CD4-positive, alpha-beta T cell treated with Interleukin-6 for 4 hours (primary cell): ENCODE results near the gene SOX6.
"Not testable (repeated sequence)": the region's sequence is repeated elsewhere in the genome, so short reads cannot be mapped to it uniquely, and the experiment has no call there.

Experiments
- DNase-seq: peaks from one replicate; pipeline ENCODE4 v3.0.0-alpha.2; 2020; ENCODE audit warnings: mixed read lengths

The SOX6 gene

DNA sequence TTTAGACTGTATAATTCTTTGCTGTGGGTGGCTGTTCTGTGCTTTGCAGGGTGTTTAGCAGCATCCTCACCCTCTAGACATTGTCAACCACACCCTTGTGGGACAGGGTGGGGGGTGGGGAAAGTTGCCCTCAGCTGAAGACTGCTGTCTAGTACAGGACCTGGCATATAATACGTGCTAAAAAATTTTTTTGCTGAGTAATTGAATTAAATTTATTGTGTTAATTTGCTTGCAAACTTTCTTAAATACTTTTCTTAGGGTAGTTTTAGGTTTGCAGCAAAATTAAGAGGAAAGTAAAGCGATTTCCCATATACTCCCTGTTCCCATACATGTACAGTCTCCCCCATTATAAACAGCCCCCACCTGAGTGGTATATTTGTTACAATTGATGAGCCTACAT lies 268.5 kb downstream of the SOX6 start:
- DNase-seq: no peak

DNA sequence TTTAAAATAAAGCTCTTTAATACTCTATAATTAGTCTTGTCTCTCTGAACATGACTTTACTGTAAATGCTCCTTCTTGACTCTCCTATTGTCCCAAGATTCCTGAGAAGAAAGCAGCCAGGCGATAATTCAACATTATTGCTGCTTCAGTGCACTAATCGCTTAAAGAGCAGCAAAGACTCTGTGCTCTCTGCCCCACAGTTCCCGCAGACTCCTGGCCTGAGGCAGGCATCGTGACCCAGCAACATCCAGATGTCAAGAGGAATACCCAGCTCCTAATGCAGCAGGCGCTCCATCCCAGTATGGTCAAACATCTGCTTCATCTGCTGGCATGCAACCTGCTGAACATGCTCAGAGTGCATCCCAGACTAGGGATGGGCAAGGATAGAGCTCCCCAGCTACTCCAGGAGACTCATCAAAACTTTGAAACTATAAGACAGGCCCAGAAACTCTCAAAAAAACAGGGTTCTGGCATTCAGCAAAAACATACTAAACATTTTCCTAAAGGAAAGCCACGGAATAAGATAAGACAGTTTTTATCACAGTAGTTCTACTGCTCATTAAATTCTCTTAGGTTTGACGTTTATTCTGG lies 270.0 kb downstream of the SOX6 start:
- DNase-seq: no peak

DNA sequence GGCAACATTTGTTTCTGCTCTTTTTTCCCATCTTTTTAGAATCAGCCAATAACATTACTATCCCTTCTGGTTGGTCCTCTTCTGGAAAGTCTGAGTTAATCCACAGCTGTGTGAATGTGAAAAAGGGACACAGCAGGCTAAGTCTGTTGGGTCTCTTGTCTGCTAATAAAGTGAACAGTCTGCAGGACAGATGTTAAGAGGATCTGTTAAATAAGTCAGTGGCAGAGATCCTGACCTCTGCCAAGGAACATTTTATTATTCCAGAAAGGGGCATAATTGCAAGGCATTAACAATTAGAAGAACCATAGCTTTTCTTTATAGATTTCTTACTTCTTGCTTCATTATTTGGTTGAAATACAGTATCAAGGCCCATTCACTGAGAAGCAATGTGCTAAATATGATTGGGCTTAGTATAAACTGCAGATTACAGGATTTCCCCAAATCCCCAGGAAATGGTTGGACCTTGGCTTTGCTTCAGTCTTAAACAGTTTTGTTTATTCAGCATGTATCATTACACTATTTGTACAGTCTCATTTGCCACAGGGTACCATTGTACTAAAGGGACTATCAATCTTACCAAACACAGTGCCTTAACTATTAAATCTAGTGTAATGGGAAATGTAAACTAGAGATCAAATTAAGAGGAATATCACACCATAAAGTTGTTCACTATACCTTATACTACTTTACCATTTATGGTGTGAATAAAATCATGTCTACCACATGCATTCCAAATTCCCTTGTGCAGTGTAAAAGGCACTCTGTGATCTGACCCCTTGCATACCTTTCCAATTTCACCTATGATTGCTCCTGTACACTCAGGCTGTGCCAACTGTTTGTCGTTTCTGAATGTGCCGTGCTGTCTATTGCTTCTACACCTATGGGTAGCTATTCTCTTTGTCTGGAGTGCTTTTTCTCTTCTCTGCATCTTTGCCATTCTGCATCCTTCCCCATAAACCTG lies 274.0 kb downstream of the SOX6 start:
- no peak for DNase-seq

DNA sequence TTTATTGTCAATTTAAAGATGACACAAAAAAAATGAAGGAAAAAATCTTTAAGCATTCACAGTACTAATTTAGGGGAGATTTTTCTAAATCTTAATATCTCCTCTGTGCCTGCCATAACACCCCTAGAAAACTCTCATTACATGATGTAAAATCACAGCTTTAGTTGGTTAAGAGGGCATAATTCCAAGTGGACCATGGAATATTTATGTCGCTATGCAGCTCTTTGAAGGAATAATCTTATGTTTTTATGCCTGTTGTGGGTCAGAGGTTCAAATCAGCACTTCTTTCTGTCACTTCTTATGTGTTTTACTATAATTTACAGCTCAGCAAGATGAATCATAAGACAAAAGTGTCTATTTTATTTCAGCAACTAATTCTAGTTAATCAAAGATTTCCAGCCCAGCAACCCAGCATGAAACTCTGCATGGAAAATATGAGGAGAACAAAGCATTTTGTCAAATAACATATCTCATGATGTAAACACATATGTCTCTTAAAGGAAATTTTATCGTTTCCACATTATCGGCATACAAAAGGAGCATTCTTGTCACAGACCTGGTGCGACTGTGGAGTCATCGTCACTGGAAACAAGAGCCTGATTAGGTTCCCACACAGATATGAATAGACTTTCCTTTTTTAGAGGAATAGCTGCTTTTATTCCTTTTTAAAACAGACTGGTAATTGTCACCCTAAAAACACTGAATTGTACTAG lies 274.8 kb downstream of the SOX6 start:
- DNase-seq: no peak

- DNase-seq: no peak
Measured at GRCh38 chr11:16080688-16081381, 275.5 kb downstream of the SOX6 start.

DNA sequence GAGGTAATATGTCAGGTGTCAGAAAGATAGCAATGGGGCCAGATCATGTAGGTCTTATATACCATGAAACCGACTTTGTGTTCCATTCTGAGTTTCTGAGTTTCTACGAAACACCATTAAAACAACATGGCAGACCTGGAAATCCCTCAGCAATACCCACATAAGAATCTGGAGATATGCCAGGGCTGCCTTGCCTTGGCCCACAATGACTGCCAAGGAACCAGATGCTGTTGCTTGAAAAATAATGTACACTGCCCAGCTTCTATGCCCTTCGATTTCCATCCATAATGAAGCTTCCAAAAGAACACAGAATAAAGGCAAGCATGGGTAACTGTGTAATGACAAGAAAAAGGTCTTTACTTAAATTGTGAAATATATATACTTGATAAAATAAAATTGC lies 277.4 kb downstream of the SOX6 start:
- no peak for DNase-seq

DNA sequence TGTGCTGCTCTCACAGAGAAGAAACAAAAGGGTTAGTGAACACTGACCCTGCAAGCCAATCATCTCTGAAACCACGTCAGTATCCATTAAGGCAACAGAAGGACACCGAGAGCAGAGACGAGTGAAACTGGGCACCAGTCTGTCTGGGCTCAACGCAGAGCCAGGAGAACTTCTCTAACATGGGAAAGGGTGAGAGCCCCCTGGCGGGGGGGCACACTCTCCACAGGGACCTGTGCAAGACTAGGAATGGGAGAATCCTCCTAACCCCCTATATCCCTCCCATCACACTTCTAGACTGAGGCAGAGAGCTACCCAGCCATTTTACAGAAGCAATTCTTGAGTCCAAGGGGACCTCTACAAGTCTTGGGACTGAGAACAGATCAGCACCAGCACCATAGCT lies 285.8 kb downstream of the SOX6 start:
- no peak for DNase-seq

DNA sequence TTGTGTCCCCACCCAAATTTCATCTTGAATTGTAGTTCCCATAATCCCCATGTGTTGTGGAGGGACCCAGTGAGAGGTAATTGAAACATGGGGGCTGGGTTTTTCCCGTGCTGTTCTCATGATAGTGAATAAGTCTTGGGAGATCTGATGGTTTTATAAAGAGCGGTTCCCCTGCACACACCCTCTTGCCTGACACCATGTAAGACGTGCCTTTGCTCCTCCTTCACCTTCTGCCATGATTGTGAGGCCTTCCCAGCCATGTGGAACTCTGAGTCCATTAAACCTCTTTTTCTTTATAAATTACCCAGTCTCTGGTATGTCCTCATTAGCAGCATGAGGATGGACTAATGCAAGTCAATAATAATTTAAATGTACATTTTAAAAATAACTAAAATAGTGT lies 289.1 kb downstream of the SOX6 start:
- not testable (repeated sequence) for DNase-seq

DNA sequence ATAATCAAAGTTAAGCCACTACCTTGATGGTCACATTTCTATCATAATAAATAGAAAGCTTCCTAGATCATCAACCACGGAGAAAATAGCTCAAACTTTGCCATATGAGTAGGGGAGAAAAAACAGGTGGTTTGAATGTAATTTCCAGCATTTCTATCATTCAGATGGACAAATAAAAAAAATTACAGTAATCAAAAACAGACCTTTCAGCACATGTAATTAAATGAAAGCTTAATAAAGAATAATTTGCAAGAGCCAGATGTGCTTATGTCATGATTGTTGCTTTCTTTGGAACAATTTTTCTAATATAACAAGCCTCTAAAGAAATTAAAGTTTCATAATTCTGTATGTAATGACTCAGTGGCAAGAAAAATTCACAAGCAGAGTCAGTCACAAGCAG lies 297.0 kb downstream of the SOX6 start:
- no peak for DNase-seq

- no peak for DNase-seq
Measured at GRCh38 chr11:16058671-16059070, 297.7 kb downstream of the SOX6 start.

DNA sequence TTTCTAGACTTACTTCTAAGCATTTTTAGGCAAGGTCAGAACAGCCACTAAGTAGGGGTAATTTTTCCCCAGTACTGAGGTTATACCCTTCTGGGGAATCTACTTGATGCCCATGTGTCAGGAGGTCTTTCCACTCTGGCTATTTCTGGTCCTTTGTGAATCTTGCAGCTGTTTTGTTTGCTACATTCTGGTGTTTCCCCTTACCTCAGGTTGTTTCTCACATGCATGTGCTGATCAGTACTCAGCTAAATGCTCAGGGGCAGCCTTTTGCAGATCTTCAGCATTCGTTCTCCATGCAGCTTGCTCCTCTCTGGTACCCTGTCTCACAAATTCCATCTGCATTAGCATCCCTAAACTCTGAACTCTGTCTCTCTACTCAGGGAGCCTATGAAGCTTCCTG lies 303.6 kb downstream of the SOX6 start:
- DNase-seq: no peak

- no peak for DNase-seq
Measured at GRCh38 chr11:16049611-16050010, 306.7 kb downstream of the SOX6 start.

GRCh38 chr11:16047073-16047472 lies 309.3 kb downstream of the SOX6 start:
- DNase-seq: no peak

DNA sequence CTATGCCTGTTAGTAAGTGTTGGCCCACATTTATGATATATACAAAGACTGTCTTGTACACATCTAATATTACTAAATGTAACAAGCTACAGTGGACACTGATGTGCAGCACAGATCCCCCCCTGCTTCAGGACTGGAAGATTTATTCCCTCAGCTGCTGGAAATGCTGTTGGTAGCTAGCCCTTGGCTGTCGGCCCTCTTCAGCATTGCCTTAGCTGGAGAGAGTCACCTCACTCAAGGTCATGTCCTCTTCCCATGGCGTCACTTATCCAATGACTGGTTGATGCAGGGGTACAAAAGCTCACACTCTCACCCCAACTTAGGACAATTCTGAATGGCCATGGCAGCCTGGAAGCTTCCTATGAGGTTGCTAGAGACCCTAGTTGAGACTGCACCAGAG lies 312.7 kb downstream of the SOX6 start:
- DNase-seq: no peak

DNA sequence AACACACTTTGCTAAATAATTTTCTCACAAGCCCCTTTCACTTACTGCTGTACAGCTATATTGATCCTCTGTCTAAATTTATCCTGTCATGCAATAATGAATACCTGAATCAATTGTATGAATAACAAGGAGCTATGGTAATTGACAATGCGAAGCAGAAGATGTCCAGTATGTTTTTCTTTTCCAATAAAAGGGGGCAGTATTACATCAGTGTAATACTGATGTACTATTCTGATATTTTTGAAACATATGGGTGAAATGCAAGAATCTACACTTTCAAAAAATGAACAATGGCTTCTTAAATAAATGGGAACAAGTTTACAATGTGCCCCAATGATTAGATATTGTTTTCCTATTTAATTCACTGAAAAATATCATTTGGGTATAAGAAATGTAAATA lies 315.1 kb downstream of the SOX6 start:
- DNase-seq: no peak

GRCh38 chr11:16040151-16040550 lies 316.2 kb downstream of the SOX6 start:
- no peak for DNase-seq

GRCh38 chr11:16037179-16037578 lies 319.2 kb downstream of the SOX6 start:
- no peak for DNase-seq

GRCh38 chr11:16036218-16036617 lies 320.1 kb downstream of the SOX6 start:
- DNase-seq: no peak

GRCh38 chr11:16034074-16034473 lies 322.3 kb downstream of the SOX6 start:
- DNase-seq: no peak

DNA sequence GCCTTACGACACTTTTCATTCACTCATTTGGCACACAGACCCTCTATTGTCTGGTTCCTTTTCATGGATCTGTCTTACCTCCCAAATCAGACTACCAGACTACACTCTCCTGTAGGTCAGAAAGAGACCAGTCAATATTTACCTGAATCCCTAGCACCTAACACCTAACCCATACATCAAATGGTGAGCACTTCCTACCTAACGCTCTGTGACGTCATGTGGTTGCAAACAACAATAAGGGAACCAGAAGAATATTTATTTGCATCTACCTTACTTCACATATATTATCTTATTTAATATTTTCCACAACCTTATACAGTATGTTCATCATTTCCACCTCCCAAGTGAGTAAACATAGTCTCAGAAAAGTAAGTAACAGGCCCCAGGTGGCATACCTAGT lies 323.4 kb downstream of the SOX6 start:
- DNase-seq: no peak

DNA sequence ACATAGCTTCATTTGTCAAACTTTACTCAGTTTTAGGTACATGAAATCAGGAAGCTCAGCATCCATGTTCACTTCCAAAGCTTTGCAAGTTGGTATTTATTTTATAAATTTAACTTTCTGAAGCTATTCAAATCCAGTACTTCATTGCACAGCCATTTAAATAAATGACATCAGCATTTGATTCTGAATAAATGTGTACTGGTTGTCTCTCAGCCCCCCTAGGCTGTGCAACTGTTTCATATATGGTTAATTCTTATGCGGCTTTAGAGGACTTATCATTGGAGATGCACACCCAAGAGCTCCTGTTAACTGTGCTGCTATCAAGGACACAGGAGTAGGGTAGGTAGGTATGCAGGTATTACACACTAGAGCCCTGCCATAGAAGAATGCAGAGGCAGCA lies 325.1 kb downstream of the SOX6 start:
- no peak for DNase-seq

GRCh38 chr11:16030664-16031063 lies 325.7 kb downstream of the SOX6 start:
- no peak for DNase-seq

- DNase-seq: not testable (repeated sequence)
Measured at GRCh38 chr11:16029151-16029550, 327.2 kb downstream of the SOX6 start.
